Measurements from ENCODE around the gene DSTYK.
A peak's percentile ranks its signal among the peaks of the same experiment; 100 is the strongest.

DNA sequence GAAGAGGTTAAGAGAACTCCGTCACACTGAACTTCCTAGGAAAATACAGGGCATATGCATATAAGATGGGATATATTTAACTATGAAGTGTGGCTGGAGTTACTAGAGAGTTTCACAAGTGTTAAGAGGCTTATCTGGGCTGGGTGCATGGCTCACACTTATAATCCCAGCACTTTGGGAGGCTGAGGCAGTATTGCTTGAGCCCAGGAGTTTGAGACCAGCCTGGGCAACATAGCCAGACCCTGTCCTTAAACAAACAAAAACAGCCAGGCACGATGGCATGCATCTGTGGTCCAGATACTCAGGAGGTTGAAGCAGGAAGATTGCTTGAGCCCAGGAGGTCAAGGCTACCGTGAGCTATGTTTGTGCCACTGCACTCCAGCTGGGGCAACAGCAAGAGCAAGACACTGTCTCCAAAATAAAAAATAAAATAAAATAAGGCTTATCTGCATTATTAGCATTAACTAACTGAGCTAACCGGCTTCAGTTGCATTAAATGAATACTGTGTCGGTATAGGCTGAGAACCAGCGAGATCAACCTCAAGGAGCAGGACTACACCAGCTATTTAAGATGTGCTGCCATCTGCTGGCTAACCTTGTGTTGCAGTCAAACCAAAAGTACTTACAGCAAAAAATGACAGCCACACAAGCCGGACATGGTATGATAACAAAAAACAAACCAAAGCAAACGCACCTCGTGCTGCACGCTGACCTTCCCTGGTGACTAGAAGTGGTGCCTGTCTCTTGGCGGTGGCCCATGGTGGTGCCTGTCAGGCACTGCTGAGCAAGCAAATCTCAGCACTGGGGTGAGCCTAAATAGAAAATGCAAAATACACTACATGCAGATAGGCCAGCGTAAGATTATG is 70.0 kb downstream of the DSTYK start:
- TF ChIP-seq, protein P1, sequence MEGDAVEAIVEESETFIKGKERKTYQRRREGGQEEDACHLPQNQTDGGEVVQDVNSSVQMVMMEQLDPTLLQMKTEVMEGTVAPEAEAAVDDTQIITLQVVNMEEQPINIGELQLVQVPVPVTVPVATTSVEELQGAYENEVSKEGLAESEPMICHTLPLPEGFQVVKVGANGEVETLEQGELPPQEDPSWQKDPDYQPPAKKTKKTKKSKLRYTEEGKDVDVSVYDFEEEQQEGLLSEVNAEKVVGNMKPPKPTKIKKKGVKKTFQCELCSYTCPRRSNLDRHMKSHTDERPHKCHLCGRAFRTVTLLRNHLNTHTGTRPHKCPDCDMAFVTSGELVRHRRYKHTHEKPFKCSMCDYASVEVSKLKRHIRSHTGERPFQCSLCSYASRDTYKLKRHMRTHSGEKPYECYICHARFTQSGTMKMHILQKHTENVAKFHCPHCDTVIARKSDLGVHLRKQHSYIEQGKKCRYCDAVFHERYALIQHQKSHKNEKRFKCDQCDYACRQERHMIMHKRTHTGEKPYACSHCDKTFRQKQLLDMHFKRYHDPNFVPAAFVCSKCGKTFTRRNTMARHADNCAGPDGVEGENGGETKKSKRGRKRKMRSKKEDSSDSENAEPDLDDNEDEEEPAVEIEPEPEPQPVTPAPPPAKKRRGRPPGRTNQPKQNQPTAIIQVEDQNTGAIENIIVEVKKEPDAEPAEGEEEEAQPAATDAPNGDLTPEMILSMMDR (IDR thresholded peaks at IDR 0.05) = peak; percentile 68 to 87 (median 78)
- TF ChIP-seq POLR2A (IDR thresholded peaks at IDR 0.05) = no peak

Measured in heart left ventricle (tissue), 13 donors.